SKM-1 (cell line): ENCODE results near the gene RAD51B.

Experiments used
- DNase-seq: peaks from one replicate; lab custom pipeline; 2025; ENCODE audit not compliant: unreplicated experiment; lab: John Stamatoyannopoulos, UW

The RAD51B gene

DNA sequence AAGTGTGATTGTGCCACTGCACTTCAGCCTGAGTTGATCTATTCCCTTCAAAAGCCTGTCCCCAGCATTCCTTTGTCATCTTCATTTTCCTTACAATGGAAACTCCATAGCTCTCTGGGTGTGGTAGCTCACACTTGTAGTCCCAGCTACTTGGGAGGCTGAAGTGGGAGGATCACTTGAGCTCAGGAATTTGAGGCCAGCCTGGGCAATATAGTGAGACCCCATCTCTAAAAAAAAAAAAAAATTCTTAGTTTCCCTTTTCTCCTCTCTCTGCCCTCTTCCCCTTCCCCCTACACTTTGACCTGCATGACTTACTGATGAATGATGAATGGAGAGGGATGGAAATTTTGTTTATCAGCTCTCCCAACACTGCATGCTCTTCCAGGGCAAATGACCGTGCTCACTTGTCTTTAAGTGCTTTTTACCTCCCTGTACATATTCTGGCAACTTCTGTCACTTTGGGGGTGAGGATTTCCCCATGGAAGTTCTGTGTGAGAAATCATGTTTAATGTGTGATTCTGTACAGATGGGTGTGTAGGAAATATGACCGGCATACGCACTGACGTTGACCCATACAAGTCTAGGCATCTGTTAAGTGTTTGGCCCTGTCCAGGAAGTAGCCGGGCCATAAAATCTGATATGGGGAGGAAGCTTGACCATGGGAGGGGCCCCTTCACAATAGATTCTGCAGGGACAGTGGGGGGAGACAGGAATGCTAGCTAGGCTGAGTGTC lies 907.9 kb downstream of the RAD51B start:
- no peak for DNase-seq

DNA sequence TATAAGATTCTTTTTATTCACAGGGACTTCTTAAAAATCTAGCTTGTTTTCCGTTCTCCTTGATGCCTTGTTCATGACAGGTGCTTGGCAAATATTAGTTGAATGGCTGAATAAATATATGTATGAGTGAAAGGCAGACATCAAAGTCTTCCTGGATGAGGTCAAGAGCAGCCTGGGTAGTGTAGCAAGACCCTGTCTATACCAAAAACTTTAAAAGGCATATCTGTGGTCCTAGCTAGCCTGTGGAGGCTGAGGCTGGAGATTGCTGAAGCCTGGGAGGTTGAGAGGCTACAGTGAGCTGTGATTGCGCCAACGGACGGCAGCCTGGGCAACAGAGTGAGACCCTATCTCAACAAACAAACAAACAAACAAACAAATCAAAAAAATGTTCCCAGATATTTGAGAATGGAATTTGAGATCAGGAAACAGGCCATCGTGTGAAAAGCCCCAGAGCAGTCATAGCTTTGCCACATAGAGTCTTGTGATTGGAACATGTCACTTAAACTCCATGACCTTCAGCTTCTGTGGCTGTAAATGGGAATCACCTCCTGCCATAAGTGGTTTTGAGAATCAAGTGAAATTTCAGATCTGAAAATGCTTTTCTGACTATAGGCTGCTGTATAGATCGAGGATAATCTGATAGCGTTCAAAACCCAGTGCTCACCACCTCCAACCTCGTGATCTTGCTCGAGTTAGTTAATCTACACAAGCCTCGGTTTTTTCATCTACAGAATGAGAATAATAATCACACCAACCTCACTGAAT lies 908.9 kb downstream of the RAD51B start:
- DNase-seq: no peak

DNA sequence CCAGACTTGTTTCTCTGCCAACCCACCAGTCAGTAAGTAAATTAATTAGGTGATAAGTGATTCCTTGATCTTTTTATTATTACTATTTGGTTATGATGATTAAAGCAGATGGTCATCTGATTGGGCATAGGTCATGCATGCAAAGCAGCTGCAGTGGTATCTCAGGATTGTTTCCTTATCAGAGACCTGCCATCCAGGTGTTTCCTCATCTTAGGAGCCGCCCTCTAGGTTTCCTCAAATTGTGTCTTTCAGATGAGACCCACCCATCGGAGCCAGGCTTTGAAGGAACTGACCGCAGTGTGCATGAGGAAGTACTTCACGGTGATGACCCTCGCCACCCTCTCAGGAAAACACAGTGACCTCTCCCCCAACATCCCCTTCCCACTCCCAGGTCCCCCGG lies 910.0 kb downstream of the RAD51B start:
- DNase-seq: no peak

DNA sequence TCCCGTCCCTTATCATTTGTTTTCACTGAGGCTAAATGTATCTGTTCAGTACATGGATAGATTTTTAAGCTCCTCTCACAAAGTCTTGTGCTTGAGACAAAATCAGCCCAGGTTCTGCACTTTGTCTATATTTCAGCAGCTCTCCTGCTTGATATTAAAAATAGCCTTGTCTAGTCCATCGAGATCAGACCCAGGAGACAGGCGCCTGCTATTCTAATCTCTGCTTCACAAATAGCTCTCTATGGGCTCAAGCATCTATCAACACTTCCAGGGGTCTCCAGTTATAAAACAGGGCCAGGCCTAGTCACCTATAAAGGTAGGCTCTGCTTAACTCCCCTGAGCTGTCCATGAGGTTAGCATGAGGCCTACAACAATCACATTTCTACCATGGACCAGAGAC lies 910.8 kb downstream of the RAD51B start:
- no peak for DNase-seq

DNA sequence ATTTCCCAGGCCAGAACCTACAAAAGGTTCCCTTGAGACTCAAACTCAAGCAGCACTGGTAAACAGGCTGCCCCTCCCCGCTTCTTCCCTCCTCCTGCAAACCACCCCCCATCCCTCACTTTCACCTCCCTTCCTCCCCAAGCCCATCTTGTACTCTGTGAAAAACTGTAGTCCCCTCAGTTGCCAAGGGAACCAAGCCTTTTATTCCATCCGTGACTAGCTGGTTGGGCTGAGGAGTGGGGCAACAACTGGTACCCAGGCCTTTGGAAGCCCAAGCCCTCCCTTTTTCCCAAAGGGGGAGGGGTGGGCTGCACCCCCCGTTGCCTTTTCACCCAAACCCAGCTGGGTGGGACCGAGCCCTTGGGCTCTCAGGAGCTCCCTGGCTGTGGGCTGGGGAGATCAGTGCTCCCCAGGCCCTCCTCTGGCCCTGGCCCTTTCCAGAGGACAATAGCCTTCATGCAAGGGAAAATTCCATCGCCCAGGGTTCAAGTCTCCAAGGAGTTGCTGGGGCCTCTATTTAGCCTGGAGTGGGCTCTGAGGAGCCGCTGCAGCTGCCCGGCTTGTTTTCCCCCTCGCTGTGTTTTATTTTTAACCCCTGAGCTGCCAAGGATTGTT lies 911.3 kb downstream of the RAD51B start:
- no peak for DNase-seq

DNA sequence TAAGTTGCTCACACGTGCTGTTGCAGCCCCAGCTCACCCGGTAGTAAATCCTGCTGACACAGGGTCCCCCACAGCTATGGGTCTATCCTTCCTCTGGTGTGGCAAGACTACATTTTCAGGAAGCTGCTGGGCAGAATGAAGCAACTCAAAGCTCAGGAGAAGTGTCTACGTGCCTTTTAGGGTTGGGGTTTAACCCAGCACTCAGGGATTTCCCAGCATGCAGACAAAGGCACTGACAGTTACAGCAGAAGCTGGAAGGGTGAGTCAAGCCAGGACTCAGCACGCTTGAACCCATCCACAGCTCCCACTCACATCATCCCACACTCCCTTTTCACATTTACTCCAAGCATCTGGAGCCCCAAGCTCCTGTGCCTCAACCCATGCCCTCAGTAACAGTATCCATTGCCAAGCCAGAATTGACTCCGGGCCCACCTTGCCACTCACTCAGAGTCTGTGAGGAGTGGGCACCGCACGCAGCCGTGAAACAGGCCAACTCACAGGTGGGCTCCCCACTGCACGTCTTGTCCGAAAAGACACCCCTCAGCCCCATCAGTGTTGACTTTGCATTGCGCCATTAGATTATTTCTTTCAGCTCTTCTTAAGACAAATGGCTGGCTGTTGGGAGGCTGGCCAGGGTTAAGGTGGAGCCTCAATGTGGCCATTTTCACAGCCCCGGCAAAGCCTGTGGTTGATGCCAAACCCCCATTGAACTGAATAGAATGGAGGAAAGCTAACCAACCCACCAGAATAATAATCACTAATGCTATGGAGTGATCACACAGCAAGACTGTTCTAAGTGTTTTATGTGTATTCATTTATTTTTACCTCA lies 913.7 kb downstream of the RAD51B start:
- peak; percentile 53 for DNase-seq

DNA sequence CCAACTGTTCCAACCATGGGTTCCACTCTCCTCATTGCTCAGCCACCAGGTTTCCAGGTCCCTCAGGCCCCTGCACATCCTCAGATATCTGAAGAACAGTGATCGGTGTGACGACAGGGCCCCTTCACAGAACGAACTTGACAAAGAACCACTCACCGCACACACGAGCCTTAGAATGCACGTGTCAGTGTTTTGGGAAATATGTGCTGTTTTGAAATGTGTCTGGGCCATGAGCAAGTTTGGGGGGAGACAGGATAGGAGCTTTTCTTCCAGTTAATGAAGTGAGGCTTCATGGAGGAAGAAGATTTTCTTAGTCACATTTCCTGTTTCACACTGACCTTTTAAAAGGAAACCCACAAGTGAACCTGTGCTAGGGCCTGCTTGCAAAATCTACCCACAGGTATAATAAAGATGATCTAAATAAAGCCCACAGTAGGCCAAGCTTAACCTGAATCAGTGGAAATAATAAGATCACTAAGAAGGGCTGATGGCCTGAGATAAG lies 914.7 kb downstream of the RAD51B start:
- peak; percentile 3 for DNase-seq

DNA sequence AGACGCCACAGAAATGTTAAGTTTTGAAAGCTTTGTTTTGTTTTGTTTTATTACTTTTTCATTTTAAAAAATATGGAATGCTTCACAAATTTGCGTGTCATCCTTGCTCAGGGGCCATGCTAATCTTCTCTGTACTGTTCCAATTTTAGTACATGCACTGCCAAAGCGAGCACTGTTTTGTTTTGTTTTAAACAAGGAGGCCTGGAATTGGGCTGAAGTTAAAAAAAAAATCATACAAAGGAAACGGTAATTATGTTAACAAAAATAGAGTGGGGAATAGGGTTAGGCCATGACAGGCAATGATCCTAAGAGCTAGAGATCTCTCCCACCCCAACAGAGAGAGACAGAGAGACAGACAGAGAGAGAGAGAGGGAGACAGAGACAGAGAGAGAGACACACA lies 916.3 kb downstream of the RAD51B start:
- no peak for DNase-seq

DNA sequence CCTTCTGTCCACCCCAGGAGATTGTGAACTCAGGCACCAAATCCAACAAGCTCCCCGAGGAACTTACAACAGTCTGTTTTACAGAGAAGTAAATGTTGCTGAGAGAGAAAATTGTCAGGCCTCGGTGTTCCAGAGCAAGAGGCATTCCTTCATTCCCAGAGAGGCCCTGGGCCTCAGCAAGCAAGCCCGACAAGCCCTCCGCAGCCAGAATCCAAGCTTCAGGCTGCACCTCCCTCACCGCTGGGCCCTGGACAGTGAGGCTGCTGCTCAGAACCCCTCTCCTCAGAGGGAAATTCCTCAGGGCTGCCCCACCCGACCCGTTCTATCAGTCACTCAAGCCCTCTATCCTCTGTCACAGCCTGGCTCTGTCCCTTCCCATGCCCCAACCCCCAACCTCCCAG lies 916.9 kb downstream of the RAD51B start:
- DNase-seq: no peak

DNA sequence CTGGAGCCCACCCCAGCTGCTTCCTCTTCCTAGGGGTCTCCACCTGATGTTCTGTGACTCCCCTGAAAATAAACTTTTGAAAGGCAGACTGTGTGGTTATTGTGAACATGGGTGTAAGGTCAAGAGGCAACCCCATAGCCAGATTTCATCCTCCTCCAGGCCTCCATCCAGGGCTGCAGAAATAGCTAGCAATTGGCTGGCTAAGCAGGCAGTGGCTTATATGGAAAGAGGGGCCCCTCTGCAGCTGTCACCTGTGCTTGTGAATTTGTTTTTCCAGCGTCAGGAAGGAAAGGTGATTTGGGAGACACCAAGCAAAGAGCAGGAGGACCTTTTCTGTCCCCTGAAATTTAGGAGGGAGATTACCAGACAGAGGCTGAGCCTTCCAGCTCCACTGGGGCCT lies 917.5 kb downstream of the RAD51B start:
- DNase-seq: no peak

DNA sequence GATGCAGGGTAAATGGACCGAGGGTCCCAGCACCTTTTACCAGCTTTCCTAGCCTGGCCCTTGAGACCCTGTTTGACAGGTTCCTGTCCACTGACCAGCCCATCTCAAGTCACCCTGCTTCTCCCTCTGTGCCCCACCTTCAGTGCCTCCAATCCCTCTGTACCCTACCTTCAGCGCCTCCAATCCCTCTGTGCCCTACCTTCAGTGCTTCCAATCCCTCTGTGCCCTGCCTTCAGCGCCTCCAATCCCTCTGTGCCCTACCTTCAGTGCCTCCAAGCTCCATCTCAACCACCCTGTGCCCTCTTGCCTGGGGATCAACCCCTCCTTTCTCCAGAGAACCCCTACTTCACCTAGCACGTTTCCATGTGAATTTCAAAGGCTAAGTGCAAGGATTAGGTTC lies 919.0 kb downstream of the RAD51B start:
- DNase-seq: no peak

DNA sequence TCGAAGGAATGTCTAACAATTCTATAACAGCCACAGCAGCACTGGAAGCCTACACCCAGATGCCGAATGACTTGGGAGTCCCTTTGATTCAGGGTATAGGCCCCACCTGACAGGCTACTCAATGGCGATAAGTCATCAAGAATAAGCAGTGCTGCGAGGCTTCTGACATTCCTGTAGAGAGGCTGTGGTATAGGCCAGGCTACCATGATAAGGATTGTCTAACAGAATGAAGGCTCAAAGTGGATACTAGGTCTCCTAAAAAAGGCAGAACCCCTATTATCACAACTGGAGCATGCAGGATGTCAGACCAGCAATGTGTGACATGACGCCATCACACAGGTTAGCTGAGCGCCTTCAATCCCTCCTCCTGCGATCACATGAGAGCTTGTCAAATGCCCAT lies 920.1 kb downstream of the RAD51B start:
- no peak for DNase-seq

DNA sequence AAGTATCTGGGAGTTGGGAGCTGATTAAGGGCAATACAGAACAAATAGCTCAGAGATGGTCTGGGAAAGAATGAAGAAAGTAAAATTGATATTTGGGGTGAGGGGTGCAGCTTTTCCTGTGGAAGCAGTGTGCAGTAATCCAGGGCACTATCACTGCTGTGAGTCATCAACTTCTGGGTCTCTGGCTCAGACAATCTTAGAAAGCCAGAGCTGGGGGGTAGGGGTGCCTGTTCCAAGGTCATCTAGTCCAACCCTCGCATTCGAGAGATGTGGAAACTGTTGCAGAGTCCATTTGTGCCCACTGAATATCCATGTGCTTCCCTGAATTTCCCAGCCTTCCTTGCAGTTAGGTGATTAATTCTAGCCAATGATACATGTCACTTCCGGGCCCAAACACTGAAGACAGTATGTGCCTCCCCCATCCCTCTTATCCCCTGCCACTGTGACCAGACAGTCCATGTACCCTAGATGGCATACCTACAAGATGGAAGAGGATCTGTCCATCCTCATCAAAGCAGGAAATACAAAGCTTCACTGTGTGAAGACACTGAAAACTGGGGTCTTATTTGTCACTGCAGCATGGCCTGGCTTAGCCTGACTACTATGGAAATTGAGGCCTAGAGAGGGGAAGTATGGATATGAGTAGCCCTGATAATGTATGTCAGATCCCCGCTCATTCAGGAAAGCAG lies 921.4 kb downstream of the RAD51B start:
- DNase-seq: no peak

DNA sequence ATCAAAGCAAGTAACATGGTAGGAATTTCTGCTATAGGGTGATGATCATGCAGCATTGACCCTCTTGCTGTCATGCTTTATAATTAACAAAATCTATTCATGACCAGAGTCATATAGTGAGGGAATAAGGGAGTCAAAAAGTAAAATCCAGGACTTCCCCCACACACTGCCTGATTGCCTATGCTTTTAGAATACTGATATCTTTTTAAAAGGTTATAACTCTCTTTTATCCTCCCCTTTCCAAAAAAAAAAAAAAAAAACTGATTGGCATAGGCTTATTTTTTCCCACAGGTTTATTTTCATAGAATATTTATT lies 921.9 kb downstream of the RAD51B start:
- no peak for DNase-seq

DNA sequence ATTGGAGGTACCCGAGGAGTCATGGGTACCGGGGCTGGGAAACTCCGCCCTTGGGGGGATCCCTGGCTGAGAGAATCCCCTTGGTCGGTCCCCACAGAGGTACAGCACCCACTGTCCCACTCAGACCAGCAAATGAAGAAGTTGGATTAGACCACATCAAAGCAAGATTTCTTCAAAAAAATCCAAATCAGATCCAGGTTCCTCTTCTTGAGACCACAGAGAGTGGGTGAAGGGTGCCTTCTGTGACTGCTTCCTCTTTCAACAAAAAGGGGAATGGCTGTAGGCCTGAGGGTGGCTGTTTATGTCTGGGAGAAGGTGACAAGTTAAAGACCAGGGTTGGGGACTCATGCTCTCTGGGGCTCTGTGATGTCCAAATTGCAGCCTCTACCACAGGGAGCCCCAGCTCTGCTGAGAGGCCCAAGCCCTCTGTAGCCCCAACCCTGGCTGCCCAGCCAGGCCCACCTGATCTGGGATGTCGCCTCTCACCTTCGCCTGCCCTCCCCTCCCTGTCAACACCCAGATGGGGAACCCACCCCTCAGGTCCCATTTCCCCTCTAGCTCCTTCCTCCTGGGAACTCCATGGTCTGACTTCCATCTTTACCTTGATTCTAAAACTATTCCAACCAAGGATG lies 922.4 kb downstream of the RAD51B start:
- peak; percentile 61 for DNase-seq

DNA sequence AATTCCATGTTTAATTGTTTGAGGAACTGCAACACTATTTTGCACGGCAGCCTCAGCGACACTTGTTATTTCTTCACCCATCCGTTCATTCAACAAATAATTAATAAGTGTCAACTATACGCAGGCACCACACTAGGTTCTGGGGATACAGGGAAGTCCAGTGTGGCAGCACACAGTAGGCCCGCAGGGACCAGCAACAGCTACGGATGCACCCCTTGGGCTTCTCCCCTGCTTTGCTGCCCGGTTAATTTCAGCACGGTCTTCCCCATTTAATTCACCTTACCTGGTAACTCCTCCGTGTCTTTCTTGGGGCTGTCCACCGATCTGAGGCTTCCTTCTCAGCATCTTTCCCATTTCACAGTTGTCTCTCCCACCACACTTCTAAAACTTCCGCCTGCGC lies 925.0 kb downstream of the RAD51B start:
- no peak for DNase-seq

DNA sequence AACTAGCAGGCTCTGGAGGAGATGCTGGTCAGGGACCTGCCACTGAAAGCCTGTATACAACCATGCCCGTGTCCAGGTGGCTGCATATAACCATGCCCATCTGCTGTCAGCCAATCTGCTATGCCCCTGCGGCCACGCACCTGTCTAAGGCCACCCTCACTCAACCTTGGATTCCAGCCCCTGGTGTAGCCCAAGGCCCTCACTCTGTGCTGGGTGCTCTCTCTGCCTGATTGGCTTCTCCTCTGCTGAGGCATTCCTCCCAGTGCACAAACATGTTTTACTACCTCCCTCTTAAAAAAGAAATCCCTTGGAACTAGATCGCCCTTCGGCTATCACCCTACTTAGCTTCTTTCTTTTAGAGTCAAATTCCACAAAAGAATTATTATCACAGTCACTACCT lies 927.8 kb downstream of the RAD51B start:
- DNase-seq: no peak

DNA sequence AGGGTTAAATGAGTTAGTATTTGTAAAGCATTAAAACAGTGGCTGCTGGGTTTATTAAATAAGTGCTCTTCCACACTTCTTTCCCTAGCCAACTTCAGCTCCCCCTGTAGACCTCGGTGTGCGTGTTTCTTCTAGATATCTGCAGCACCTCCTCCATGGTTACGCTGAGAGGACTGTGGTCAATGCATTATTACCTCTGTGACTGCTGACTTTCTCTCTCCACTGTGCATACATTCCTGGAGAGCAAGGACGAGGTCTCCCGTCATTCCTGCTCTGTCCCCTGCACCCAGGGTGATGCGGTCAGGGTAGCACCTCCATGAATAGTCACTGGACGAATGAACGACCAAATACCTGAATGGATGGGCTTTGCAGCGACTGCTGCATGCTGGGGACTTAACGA lies 928.7 kb downstream of the RAD51B start:
- no peak for DNase-seq

DNA sequence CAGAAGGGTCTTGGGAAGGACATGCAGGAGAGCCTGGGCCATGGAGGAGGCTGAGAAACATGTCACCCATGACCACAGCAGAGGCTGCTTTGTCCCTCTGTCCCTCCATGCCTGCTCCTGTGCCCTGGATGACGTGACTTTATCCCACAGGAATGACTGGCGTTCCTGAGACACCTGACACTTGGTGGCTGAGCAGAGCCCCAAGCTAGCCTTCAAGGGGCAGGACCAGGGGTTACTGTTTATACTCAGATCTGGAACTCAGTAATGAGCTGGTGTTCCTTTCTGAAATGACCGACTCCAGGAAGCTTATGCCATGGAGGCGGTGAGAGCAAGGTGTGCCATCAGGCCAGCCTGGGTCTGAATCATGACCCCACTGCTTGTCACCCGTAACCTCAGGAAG lies 929.1 kb downstream of the RAD51B start:
- DNase-seq: no peak
